Transverse colon (tissue), 4 donors: ENCODE results near the gene CDKN2C.

ENCODE experiments used
- CTCF ChIP-seq, 5 experiments: fragments of 200-600 bp in 3 of 5; fragments of 450-650 bp in 2 of 5; sonication (generic) in 3 of 5; IDR thresholded peaks; 1 replicate in 2 of 5; 2 replicates in 3 of 5; pipeline ENCODE4 v1.5.1; 2016 to 2017; ENCODE audit warnings: antibody characterized with exemption in 5 of 5, inconsistent platforms in 3 of 5, mild to moderate bottlenecking in 2 of 5, moderate library complexity in 1 of 5
- EP300 ChIP-seq: sonication (generic); formaldehyde crosslinking; IDR thresholded peaks from one replicate; pipeline ENCODE4 v1.6.1; 2017; ENCODE audit warnings: antibody characterized with exemption, low read depth
- POLR2A ChIP-seq: fragments of 450-650 bp; IDR thresholded peaks from one replicate; pipeline ENCODE4 v1.6.1; 2016; ENCODE audit warnings: antibody characterized with exemption, mild to moderate bottlenecking, moderate library complexity
- POLR2AphosphoS5 ChIP-seq, 3 donors: sonication (generic); formaldehyde crosslinking; IDR thresholded peaks; one replicate each; pipeline ENCODE4 v1.6.1; 2016; ENCODE audit warnings: antibody characterized with exemption in 3 of 3

GRCh38 chr1:50949286-50949982, 20.6 kb upstream of the CDKN2C start:
- TF ChIP-seq CTCF (IDR thresholded peaks at IDR 0.05) (no peak), POLR2AphosphoS5 (IDR thresholded peaks at IDR 0.05) (no peak), POLR2A (no peak), EP300 (no peak)
